Adipocyte (in vitro differentiated cells): ENCODE results near the gene GOLGA1.

Experiments
- DNase-seq: peaks from one replicate; pipeline ENCODE4 v3.0.0-alpha.2; 2015; ENCODE audit warnings: low read depth
- H3K27me3 ChIP-seq: replicated peaks from 2 replicates; pipeline ENCODE4 v1.7.0; 2013; ENCODE audit warnings: mild to moderate bottlenecking, low read length, moderate library complexity; ENCODE audit not compliant: control insufficient read depth, insufficient read depth
- H3K36me3 ChIP-seq: 2 replicates; pipeline ENCODE4 v1.7.0; 2013; ENCODE audit warnings: low read length, mild to moderate bottlenecking, moderate library complexity; ENCODE audit not compliant: control insufficient read depth, insufficient read depth, severe bottlenecking
- H3K4me1 ChIP-seq: 2 replicates; pipeline ENCODE4 v1.7.0; 2013; ENCODE audit warnings: mild to moderate bottlenecking, low read length, moderate library complexity; ENCODE audit not compliant: control insufficient read depth, insufficient read depth
- H3K4me3 ChIP-seq: 2 replicates; pipeline ENCODE4 v1.7.0; 2013; ENCODE audit warnings: mild to moderate bottlenecking, low read length, moderate library complexity
- H3K9ac ChIP-seq: 2 replicates; pipeline ENCODE4 v1.7.0; 2013; ENCODE audit warnings: mild to moderate bottlenecking, low read length, moderate library complexity
- H3K9me3 ChIP-seq: 2 replicates; pipeline ENCODE4 v1.7.0; 2013; ENCODE audit warnings: mild to moderate bottlenecking, low read length, moderate library complexity; ENCODE audit not compliant: control insufficient read depth

GOLGA1 gene

GRCh38 chr9:124868511-124869465 lies 72.1 kb downstream of the GOLGA1 start:
- no peaks in the 10 kb centered on the region for H3K27me3 ChIP-seq
- peak; percentile 94 for DNase-seq
- H3K4me1 ChIP-seq, result peaks cover 43% of the 10 kb centered on the region
- peak overlapping the region; percentile 93 for H3K4me3 ChIP-seq
- no peaks in the 10 kb centered on the region for H3K9me3 ChIP-seq
- peak overlapping the region; percentile 95 for H3K9ac ChIP-seq
- peaks cover 7% of the 10 kb centered on the region for H3K36me3 ChIP-seq

- Histone ChIP-seq H3K27me3 (no peaks in the 10 kb centered on the region), H3K4me3 (no peak overlapping the region), H3K9ac (peak overlapping the region; percentile 34), H3K9me3 (no peaks in the 10 kb centered on the region), H3K4me1 (peaks cover 40% of the 10 kb centered on the region), H3K36me3 (peaks cover 26% of the 10 kb centered on the region)
- DNase-seq, result no peak
Observed at GRCh38 chr9:124863371-124863871, 77.5 kb downstream of the GOLGA1 start.

- peak within 1 kb of the TSS; percentile 94 for H3K4me3 ChIP-seq
- H3K9ac ChIP-seq, result peak within 1 kb of the TSS; percentile 99
- H3K27me3 ChIP-seq, result no peaks in the 10 kb centered on the region
- H3K9me3 ChIP-seq, result no peaks in the 10 kb centered on the region
- peak; percentile 98 for DNase-seq
- H3K4me1 ChIP-seq, result peaks cover 30% of the 10 kb centered on the region
- H3K36me3 ChIP-seq, result peaks cover 44% of the 10 kb centered on the region
Observed at GRCh38 chr9:124861342-124862229, 79.3 kb downstream of the GOLGA1 start, which contains the start of the genes ARPC5L and RPL35. Gene ARPC5L (plus strand): TSS chr9:124862130. CDS start chr9:124869291, 7,161 bp downstream. Gene RPL35 (minus strand): TSS chr9:124861957. CDS start chr9:124861912, 45 bp downstream.

- Histone ChIP-seq H3K9me3 (no peaks in the 10 kb centered on the region), H3K9ac (peak overlapping the region; percentile 99), H3K27me3 (no peaks in the 10 kb centered on the region), H3K4me1 (peaks cover 30% of the 10 kb centered on the region), H3K4me3 (peak overlapping the region; percentile 94), H3K36me3 (peaks cover 46% of the 10 kb centered on the region)
- no peak for DNase-seq
Observed at GRCh38 chr9:124860582-124861341, 80.1 kb downstream of the GOLGA1 start.

- DNase-seq, result no peak
- peak overlapping the region; percentile 94 for H3K4me3 ChIP-seq
- H3K27me3 ChIP-seq, result no peaks in the 10 kb centered on the region
- H3K36me3 ChIP-seq, result peaks cover 46% of the 10 kb centered on the region
- H3K9me3 ChIP-seq, result no peaks in the 10 kb centered on the region
- H3K4me1 ChIP-seq, result peaks cover 30% of the 10 kb centered on the region
- peak overlapping the region; percentile 99 for H3K9ac ChIP-seq
Observed at GRCh38 chr9:124859803-124860581, 80.9 kb downstream of the GOLGA1 start.

GRCh38 chr9:124858330-124859046 lies 82.4 kb downstream of the GOLGA1 start:
- H3K9ac ChIP-seq, result peak overlapping the region; percentile 99
- no peaks in the 10 kb centered on the region for H3K9me3 ChIP-seq
- no peak for DNase-seq
- H3K4me3 ChIP-seq, result no peak overlapping the region
- peaks cover 46% of the 10 kb centered on the region for H3K36me3 ChIP-seq
- H3K27me3 ChIP-seq, result no peaks in the 10 kb centered on the region
- peaks cover 27% of the 10 kb centered on the region for H3K4me1 ChIP-seq

- no peak for DNase-seq
- no peaks in the 10 kb centered on the region for H3K27me3 ChIP-seq
- peaks cover 46% of the 10 kb centered on the region for H3K36me3 ChIP-seq
- no peak overlapping the region for H3K9ac ChIP-seq
- H3K4me1 ChIP-seq, result peaks cover 29% of the 10 kb centered on the region
- H3K9me3 ChIP-seq, result no peaks in the 10 kb centered on the region
- H3K4me3 ChIP-seq, result no peak overlapping the region
Observed at GRCh38 chr9:124857533-124858162, 83.2 kb downstream of the GOLGA1 start.

GRCh38 chr9:124855944-124856765 lies 84.7 kb downstream of the GOLGA1 start:
- peaks cover 46% of the 10 kb centered on the region for H3K36me3 ChIP-seq
- H3K9ac ChIP-seq, result no peak overlapping the region
- no peak overlapping the region for H3K4me3 ChIP-seq
- no peaks in the 10 kb centered on the region for H3K27me3 ChIP-seq
- peaks cover 32% of the 10 kb centered on the region for H3K4me1 ChIP-seq
- H3K9me3 ChIP-seq, result no peaks in the 10 kb centered on the region
- DNase-seq, result peak; percentile 28

GRCh38 chr9:124855566-124855943 lies 85.3 kb downstream of the GOLGA1 start:
- Histone ChIP-seq H3K9me3 (no peaks in the 10 kb centered on the region), H3K4me1 (peaks cover 26% of the 10 kb centered on the region), H3K9ac (no peak overlapping the region), H3K27me3 (no peaks in the 10 kb centered on the region), H3K4me3 (no peak overlapping the region), H3K36me3 (peaks cover 42% of the 10 kb centered on the region)
- no peak for DNase-seq
